Osteoblast (primary cell): Measurements from ENCODE around the gene TLK1. TPM values are rescaled to one million over a fixed set of nuclear protein-coding genes. Genes with fewer than 3 reads are reported as not detected.

Experiments
- DNase-seq: peaks from one replicate; pipeline ENCODE4 v3.0.0; 2011; ENCODE audit warnings: low spot score, mixed read lengths; ENCODE audit not compliant: insufficient read length; ENCODE audit errors: missing footprints
- H2AFZ ChIP-seq: 2 replicates; pipeline ENCODE4 v1.6.0; 2011; ENCODE audit warnings: mild to moderate bottlenecking, low read length
- H3K27ac ChIP-seq: 2 replicates; pipeline ENCODE4 v1.5.1; 2011; ENCODE audit warnings: mild to moderate bottlenecking, low read depth, low read length, moderate library complexity
- H3K27me3 ChIP-seq: 2 replicates; pipeline ENCODE4 v1.6.0; 2012; ENCODE audit warnings: mild to moderate bottlenecking, control low read depth, inconsistent platforms, low read length, moderate library complexity; ENCODE audit not compliant: insufficient read depth
- H3K36me3 ChIP-seq: 2 replicates; pipeline ENCODE4 v1.5.1; 2011; ENCODE audit warnings: mild to moderate bottlenecking, low read length, control low read depth, moderate library complexity; ENCODE audit not compliant: insufficient read depth
- H3K4me1 ChIP-seq: 2 replicates; pipeline ENCODE4 v1.5.1; 2011; ENCODE audit warnings: mild to moderate bottlenecking, low read length, control low read depth, moderate library complexity; ENCODE audit not compliant: insufficient read depth
- H3K4me2 ChIP-seq: 2 replicates; pipeline ENCODE4 v1.6.0; 2011; ENCODE audit warnings: mild to moderate bottlenecking, low read length; ENCODE audit not compliant: insufficient read depth
- H3K4me3 ChIP-seq: fragments of 200-600 bp; sonication (generic); 3 replicates; pipeline ENCODE4 v1.5.1; 2012; ENCODE audit warnings: mild to moderate bottlenecking, low read length, inconsistent platforms; ENCODE audit not compliant: insufficient read depth
- H3K79me2 ChIP-seq: 2 replicates; pipeline ENCODE4 v1.6.0; 2012; ENCODE audit warnings: mild to moderate bottlenecking, low read length, control low read depth, inconsistent platforms; ENCODE audit not compliant: insufficient read depth
- H3K9me3 ChIP-seq: 2 replicates; pipeline ENCODE4 v1.5.1; 2011; ENCODE audit warnings: low read depth, low read length, control low read depth
- H4K20me1 ChIP-seq: 2 replicates; pipeline ENCODE4 v1.6.0; 2012; ENCODE audit warnings: mild to moderate bottlenecking, low read length, control low read depth; ENCODE audit not compliant: insufficient read depth
- total RNA-seq: library from RNA; depleted of rRNA; stranded (reverse); fragments of >200 nt; gene quantifications from 2 replicates; pipeline ENCODE4 v1.2.3, GENCODE V29; 2012
- TF ChIP-seq, protein P1 (sequence below): IDR thresholded peaks from 2 replicates; pipeline ENCODE4 v1.5.1; 2011; ENCODE audit warnings: mild to moderate bottlenecking, low read depth, low read length, moderate library complexity; ENCODE audit errors: extremely low read depth

Gene TLK1
- total RNA-seq, 1 donor, result 22.1 TPM

DNA sequence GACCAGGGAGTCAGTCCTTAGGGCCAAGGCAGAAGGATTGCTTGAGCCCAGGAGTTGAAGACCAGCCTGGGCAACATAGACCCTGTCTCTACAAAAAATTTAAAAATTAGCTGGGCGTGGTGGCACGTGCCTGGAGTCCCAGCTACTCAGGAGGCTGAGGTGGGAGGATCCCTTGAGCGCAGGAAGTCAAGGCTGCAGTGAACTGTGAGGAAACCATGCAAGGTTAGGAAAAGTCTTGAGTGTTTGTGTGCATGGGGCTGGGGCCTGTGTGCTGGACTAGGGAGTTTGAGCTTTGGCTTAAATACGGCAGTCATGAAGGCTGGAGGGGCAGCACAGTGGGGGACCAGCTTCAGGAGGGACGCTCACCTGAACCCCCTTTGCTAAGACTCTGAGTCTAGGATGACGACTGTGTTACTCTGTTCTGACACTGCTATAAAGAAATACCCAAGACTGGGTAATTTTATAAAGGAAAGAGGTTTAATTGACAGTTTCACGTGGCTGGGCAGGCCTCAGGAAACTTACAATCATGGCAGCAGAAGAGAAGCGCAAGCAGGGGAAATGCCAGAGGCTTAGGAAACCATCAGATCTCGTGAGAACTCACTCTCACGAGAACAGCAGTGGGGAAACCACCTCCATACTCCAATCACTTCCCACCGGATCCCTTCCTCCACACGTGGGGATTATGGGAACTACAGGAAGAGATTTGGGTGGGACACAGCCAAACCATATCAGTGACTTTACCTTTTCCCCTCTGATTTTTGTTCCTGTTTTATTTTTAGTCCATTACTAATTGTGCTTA, 192.3 kb downstream of the TLK1 start:
- no peak overlapping the region for H3K4me2 ChIP-seq
- TF ChIP-seq, protein P1, sequence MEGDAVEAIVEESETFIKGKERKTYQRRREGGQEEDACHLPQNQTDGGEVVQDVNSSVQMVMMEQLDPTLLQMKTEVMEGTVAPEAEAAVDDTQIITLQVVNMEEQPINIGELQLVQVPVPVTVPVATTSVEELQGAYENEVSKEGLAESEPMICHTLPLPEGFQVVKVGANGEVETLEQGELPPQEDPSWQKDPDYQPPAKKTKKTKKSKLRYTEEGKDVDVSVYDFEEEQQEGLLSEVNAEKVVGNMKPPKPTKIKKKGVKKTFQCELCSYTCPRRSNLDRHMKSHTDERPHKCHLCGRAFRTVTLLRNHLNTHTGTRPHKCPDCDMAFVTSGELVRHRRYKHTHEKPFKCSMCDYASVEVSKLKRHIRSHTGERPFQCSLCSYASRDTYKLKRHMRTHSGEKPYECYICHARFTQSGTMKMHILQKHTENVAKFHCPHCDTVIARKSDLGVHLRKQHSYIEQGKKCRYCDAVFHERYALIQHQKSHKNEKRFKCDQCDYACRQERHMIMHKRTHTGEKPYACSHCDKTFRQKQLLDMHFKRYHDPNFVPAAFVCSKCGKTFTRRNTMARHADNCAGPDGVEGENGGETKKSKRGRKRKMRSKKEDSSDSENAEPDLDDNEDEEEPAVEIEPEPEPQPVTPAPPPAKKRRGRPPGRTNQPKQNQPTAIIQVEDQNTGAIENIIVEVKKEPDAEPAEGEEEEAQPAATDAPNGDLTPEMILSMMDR, result no peak
- no peaks in the 10 kb centered on the region for H3K27me3 ChIP-seq
- H4K20me1 ChIP-seq, result peaks cover 5% of the 10 kb centered on the region
- no peaks in the 10 kb centered on the region for H3K9me3 ChIP-seq
- H3K27ac ChIP-seq, result no peak overlapping the region
- no peak overlapping the region for H2AFZ ChIP-seq
- H3K79me2 ChIP-seq, result no peaks in the 10 kb centered on the region
- peaks cover 10% of the 10 kb centered on the region for H3K4me1 ChIP-seq
- peaks cover 55% of the 10 kb centered on the region for H3K36me3 ChIP-seq
- no peak overlapping the region for H3K4me3 ChIP-seq
- no peak for DNase-seq

DNA sequence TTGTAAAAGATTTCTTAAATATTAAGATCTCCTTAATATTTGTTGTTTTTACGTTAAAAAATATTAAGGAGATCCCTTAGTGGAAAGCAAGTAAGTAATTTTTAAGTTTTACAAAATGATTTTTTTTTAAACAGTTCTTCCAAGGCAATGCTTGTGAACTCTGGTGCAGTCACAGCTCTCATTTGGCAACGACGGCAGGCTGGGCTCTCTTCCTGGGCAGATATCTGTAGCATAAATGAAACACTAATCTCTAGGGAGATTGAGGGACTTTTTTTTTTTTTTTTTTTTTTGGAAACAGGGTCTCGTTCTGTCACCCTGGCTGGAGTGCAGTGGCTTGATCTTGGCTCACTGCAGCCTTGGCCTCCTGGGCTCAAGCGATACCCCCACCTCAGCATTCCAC, 193.1 kb downstream of the TLK1 start:
- DNase-seq, result no peak
- H3K36me3 ChIP-seq, result peaks cover 60% of the 10 kb centered on the region
- H3K4me1 ChIP-seq, result peaks cover 3% of the 10 kb centered on the region
- H3K27ac ChIP-seq, result no peak overlapping the region
- H3K27me3 ChIP-seq, result no peaks in the 10 kb centered on the region
- no peak overlapping the region for H2AFZ ChIP-seq
- no peak overlapping the region for H3K4me2 ChIP-seq
- no peaks in the 10 kb centered on the region for H3K79me2 ChIP-seq
- peaks cover 5% of the 10 kb centered on the region for H4K20me1 ChIP-seq
- TF ChIP-seq, protein P1, result no peak
- no peak overlapping the region for H3K4me3 ChIP-seq
- no peaks in the 10 kb centered on the region for H3K9me3 ChIP-seq

DNA sequence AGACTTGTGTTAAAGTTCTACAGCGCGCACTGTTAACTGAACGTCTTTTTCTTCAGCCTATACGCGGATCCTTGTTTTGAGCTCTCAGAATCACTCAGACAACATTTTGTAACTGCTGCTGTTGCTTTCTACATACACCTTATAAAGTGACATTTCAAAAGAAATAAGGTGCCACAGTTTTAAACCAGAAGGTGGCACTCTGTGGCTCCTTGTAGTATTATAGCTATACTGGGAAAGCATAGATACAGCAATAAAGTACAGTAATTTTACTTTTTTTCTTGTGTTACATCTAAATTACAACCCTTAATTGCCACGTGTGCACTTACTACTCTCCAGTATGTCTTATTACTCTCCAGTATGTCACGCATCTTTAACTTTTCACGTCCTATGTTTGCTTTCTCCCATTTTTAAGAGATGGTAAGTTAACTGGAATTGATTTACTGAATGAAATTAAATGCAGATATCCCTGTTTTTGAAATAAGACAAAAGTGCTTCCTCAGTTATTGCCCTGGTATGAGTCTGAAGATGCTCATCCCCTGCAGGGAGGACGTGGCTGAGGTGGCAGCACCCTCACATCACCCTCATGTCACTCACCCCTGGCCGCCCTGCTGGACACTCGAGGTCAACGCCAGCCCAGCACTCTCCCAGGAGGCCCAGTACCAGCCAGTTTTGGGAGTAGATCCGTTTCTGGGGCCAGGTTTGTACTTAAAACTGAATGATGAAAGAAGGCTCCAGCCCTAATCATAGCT, 193.9 kb downstream of the TLK1 start:
- Histone ChIP-seq H3K4me1 (no peaks in the 10 kb centered on the region), H3K27ac (no peak overlapping the region), H4K20me1 (peaks cover 5% of the 10 kb centered on the region), H3K27me3 (no peaks in the 10 kb centered on the region), H3K4me2 (no peak overlapping the region), H3K9me3 (no peaks in the 10 kb centered on the region), H2AFZ (no peak overlapping the region), H3K4me3 (no peak overlapping the region), H3K79me2 (no peaks in the 10 kb centered on the region), H3K36me3 (peaks cover 67% of the 10 kb centered on the region)
- TF ChIP-seq, protein P1, result peak; percentile 21
- DNase-seq, result no peak
